SK-MEL-5 (cell line): ENCODE measurements around the gene HDAC4. TPM values are rescaled to one million over a fixed set of nuclear protein-coding genes. Genes with fewer than 3 reads are reported as not detected.

Experiments
- DNase-seq: peaks from one replicate; pipeline ENCODE4 v3.0.0-alpha.2; 2016; ENCODE audit warnings: low read depth, low spot score
- in situ Hi-C: cut with HindIII; loops from 2 replicates; pipeline ENCODE4 v1.10.0; 2016; ENCODE audit warnings: low sequenced_read_pairs, high pct_unique_total_duplicates, low pct_unique_long_range_greater_than_20kb
- total RNA-seq: library from RNA; depleted of rRNA; stranded (reverse); fragments of >200 nt; shearing (Covaris generic); gene quantifications from 2 replicates; pipeline ENCODE4 v1.2.3, GENCODE V29; 2014

Gene HDAC4
- total RNA-seq, 1 experiment from 2014 or later = 14.1 TPM

DNA sequence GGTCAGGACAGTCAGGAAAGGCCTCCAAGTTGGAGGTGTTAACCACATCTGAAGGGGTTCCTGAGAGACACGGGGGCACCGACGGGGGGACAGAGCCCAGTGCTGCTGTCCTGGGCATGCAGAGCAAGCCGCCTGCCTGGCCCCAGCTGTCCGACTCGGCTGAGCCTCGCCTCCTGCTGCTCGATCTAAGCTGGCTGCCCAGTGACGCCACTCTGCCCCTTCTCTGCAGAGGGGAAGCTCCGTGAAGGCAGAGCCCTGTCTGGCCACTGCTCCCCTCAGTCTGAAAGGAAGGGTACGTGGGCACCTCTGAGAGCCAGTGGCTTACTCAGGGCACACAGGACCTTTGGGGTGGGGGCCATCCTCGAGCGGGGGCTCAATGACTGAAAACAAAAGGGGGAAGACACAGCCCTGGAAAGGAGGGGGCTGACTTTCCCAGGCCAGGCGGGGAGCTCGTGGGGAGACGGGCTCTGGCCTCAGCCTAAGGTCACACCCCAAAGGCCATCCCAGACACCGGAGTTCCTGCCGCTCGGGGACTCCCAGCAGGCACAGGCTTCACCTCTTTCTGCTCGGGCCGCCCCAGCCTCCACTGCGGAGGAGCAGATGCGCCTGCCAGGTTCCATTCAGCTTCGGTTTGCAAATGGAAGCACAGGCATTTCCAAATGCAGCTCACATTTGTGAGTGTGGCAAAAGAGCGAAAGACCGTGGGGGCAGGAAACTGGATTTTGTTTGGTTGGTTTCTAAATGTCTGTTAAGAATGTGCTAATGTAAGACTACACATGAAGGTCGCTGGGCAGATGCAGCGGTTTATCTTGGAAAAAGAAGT, 136.9 kb downstream of the HDAC4 start:
- DNase-seq = no peak
- in situ Hi-C loops = no loop called here

DNA sequence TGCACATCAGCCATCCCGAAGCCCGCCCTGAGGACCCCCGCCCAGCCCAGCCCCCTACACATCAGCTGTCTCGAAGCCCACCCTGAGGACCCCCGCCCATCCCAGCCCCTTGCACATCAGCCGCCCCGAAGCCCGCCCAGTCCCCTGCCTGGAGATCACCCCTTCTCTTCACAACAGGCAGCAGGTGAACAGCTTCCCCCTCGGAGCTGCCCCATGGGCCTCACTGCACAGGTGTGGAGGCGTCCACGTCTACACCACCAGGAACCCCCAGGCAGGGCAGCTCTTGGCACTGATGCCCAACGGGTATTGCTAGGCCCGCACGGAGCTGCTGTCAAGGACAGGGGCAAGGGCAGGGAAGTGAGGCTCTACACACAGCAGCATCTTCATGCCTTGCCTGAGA, 137.6 kb downstream of the HDAC4 start:
- in situ Hi-C loops = no loop called here
- no peak for DNase-seq

DNA sequence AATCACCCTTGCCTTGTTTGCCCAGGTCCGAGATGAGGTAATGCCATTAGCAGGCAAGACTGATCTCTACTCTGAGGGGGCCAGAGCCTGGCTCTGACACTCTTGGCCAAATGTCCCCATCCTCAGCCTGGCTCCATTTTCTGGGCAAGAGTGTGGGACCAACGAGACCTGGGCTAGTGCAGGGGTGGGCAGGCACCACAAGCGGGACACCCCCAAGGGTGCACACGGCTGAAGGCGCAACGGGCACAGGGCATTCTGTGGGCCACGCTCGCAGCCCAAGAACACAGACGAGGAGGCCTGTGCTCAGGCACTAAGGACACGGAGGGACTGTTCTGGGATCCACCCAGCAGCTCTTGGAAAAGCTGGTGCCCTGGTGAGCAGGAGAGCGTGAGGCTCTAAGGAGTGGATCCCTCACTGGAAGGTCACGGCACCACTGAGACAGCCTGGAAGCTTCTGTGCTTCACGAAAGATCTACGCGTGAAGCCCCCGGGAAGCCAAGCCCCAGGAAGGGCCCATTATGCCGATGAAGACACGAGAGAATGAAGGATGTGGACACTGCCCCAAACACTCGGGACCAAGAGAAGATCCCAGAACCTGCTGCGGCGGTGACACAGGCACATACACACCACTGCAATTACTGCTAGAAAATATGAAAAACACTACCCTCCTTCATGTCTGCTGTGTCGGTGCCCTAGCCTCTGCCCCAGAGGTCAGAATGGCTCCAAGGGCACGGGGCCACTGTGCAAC, 138.2 kb downstream of the HDAC4 start:
- in situ Hi-C loops = no loop called here
- DNase-seq = no peak

DNA sequence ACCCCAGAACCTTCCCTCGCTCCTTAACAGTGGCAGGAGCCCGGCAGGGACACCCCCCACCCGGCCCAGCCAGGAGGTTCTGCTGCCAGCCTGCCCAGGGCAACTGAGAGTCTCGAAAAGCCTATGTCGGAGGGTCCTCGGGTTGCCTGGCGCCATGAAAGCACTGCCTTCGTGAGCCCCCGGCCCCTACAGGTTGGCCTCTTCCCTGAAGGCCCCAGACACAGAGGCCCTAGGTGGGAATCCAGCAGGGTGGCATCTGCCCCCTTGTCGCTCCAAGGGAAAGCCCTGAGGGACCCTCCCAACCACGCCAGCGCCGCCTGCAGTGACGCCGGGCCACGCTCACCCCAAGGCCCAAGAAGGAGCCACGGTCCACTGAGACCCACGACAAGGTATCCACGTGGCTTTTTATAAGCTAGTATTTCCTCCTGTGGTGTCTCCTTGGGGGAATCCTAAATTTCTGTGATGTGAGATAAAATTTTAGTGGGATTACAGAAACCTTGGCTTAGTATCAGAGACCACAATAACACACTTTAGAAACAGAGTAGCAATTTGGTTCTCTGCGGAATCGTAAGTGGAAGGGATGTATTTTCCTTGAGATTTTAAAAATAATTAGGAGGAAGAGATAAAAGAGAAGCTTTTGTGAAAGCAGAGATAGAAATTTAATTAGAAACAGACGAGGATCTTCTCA, 138.9 kb downstream of the HDAC4 start:
- in situ Hi-C loops = no loop called here
- DNase-seq = no peak

DNA sequence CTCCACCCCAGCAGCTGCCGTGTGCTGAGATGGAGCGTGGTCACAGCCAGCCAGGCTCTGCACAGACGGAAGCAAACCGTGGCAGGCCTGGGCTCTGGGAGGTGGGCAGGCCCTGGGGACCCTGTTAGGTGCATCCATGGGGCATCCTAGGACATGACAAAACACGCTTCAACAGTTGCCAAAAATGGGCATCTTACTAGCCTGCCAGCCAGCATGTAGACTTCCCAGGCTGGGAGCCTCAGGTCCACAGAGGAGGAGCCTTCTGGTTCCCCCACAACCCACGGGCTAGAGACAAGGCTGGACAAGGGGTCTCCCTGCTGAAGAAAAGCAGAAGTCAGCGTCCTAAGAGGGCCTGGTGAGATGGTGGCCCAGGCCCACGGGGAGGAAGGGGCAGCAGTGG, 139.5 kb downstream of the HDAC4 start:
- DNase-seq = no peak
- in situ Hi-C loops = no loop called here

DNA sequence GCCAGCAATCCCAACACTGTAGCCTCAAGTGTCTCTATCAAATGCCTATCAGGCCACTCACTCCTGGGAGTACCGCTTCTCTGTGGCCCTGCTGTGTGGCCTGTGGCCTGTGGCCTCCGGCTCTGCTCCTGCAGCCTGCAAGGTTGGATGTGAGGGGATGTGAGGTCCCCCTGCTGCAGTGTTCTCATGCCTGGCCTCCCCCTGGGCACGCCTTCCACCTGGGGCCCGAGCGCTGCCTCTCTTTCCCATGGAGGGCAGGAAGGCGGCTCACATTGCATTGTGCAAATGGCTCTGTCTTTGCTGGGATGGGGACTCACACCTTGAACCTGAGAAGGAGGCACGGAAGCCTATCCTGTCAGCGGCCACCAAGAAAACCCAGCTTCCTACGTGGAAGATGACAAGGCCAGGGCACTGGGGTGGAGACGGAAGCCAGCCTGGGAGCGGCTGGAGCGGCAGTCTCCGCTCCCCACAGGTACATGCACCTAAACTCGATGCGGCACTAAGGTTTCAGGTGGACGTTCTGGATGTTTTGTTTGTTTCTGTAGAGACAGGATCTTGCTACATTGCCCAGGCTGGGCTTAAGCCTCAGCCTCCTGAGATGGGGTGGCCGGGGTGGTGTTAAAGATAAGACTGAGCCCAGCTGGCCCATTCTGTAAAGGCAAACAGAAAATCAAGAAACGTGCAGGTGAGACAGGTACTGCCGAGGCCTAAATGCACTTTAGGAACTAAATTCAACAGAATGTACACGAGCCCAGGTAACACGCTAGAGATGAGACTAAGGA, 140.1 kb downstream of the HDAC4 start:
- no peak for DNase-seq
- in situ Hi-C loops = no loop called here

DNA sequence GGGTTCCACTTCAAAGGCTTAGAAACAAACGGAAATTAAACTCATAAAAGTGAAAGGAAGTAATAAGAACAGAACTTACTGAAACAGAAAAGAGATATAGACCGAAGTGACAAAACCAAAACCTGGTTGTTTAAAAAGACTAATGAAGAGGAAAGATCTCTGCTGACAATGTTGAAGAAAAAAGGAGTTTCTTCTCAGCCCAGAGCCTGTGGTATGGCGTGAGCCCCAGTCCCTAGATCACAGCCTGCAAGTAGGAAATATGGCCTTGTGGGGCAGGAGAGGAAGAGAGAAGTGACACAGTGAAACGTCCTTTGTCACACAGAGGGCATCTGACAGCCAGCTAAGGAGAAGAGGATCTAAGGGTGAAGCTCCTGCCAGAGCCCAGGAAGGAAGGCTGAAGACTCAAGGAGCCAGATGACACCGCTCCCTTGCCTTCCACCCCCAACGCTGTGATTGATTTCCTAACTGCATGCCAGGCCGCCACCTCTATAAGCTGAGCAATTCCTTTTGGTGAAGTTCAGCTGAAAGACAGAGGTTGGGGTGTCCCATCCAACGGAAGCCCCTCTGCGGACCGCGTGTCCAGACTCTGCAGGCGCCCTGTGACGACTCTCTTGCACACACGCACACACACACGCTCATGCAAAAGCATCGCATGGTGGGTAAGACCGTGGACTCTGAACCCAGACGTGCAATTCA, 141.1 kb downstream of the HDAC4 start:
- in situ Hi-C loops = no loop called here
- DNase-seq = no peak

DNA sequence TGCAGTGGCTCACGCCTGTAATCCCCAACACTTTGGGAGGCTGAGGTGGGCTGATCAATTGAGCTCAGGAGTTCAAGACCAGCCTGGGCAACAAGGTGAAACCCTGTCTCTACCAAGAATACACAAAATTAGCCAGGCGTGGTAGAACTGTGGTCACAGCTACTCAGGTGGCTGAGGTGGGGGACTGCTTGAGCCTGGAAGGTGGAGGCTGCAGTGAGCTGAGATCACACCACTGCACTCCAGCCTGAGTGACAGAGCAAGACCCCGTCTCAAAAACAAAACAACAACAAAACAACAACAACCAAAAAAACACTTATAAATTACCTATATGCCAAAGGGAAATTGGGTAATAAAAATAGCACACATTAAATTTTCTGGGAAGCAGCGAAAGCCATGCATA, 141.6 kb downstream of the HDAC4 start:
- DNase-seq = no peak
- in situ Hi-C loops = no loop called here

DNA sequence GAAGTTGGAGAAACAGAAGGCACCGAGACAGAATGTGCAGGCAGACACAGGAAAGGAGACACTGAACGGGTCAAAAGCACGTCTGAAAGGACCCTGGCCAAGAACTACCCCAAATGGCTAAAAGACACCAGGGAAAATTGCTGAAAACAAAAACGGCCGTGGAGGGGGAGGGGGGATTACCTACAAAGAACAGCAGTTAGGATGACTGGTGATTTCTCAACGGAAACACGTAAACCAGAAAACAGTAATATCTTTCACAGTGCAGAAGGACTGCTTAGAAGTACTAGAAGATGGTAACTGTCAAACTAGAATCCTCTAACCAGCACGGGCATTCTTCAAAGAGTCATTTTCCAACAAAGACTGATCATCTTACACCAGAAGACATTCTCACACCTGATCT, 142.6 kb downstream of the HDAC4 start:
- in situ Hi-C loops = no loop called here
- DNase-seq = no peak

DNA sequence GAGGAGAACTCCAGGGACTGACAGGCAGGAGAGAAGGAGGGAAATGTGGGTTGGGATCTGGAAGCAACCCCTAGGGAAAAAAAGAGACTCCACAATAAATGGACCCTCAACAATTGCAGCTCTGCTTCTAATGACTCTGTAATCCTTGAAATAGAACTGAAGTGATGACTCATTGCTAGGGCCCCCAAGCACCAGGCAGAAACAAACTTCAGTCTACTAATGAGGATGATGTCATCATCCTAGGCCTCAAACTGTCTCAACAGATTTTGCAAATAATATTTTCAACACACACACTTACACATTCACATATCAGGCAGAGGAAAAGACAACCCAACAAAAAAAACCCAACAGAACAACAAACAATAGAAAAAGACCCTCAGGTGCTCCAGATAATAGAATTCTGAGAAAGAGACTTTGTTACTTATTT, 143.3 kb downstream of the HDAC4 start:
- in situ Hi-C loops = no loop called here
- DNase-seq = peak; percentile 32

DNA sequence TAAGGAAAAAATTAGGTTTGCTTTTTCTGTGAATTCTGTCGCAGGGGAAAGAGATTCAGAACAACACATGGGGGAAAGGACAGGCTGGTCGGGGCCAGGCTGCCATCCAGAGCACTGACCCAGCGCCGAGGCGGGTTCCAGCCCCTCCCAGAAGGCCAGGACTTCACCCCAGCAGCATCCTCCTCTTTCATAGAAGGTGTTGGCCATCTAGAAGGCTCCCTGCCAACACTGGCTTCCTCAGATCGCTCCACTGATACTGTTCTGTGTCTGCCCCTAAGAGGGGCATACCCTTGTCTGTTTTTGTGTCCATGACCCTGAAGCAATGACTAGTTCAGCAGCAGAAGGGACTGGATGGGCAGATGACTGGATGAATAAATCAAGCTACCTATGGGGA, 144.5 kb downstream of the HDAC4 start:
- DNase-seq = no peak
- in situ Hi-C loops = no loop called here

DNA sequence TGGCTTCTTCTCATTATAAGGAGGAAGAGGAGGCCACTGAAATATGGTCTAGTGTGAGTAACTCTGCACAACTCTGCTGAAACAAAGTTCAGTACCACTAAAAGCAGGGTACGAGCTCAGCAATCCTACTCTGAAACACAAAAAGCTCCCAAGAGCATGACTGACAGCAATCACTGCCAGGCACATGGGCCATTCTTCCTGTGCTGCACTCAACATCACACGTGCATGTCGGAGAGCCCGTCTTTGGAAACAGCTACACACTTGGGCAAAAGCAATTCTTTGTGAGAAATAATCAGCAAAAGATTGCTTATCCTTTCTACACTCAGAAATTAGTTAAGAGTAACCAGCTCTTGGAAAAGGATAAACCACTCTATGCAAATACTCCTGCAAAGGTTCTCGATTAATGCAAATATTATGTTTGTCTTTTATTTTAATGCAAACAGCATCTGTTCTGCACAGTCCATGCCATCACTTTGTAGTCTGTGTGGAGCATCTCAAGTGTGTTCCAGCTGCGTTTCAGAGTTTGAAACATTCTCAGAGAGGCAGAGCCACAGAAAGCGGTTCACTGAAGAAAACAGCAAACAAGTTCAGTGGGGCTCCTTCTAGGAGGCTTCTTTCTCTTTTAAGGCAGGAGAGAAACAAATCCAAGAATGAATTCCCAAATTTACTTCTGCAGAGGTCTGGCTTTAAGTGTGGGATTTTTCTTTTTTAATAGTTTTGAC, 145.0 kb downstream of the HDAC4 start:
- no peak for DNase-seq
- in situ Hi-C loops = no loop called here

DNA sequence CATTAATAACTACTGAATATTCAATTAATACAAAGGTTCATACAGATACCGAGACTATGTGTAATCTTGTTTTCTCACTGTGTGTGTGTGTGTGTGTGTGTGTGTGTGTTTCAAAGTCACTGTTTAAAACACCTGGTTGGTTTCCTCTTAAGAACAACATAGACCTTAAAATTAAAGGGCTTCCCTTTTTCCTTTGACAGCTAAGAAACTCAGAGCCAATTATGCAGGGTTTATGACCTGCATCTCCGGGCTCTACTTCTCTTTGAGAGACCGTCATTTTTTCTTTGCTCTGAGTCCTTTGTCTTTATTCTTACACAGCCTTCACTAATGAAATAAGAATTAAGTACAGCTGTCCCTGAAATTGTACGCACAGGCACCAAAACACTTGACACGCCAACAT, 145.6 kb downstream of the HDAC4 start:
- in situ Hi-C loops = no loop called here
- no peak for DNase-seq

DNA sequence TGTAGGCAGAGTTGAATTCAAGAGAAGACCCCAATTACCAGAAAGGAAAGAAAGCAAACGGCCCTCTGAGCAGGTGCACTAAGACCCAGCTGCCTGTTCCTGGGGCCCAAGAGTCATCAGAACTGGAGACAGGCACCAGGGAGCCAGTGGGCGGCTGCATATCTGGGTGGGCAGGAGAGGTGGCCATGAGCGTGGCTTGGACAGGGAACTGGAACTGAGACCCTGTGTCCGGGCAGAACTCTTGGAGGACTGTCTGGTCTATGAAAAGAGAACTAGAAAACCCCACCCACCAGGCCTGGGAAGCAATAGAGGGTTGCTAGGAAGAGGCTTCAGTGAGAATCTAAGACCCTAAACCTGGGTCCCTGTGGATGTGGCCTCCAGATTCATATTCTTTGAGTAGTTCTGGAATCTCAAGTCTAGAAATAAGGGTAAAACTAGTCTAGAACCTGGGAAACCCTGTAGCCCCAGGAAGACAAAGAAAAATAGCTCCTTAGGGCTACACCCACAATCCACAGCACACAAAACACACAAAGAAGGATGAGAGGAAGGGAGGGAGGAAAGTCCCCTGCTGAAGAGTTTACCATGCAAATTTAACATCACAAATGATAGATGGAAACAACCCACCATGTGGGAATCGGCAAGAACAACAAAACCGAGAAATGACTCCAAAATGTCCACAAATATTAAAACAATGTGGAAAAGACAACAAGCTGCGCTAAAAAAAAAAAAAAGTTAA, 147.0 kb downstream of the HDAC4 start:
- in situ Hi-C loops = no loop called here
- no peak for DNase-seq

DNA sequence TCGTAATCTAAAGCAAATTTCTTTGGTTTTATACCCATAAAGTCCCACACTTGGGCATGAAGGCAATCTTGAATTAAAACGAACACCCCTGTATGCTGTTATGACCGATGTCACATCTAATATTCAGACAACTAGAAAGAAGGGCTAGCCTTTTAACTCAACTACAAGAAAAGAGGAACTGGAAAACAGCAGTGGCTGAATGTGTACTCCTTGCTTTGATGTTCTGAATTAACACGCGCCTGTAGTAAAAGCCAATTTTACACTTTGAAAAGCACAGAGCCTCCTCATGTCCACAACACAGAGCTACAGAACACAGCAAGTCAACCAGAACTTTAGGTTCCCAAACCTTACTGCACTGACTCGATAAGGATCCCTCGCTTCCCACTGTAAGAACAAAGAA, 147.6 kb downstream of the HDAC4 start:
- in situ Hi-C loops = no loop called here

DNA sequence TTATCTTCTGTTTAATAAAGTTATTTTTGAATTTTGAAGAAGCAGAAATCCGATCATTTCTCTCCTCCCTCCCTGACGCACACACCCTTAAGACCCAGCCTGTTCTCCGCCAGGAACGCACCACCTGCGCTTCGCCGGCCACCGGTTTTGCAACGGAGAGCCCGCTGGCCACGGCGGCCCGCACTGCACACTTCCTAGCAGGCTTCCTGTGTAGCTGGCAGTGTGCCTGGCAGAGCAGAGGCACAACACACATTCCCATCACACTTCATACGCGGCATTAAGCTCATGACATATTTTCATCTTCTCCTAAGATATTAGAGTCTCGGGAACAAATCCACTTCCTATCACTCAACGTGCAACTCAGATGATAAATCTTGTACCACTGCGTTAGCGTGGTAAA, 148.0 kb downstream of the HDAC4 start:
- DNase-seq = no peak
- in situ Hi-C loops = no loop called here

More for the DNA sequence above, 147.6 kb downstream of the HDAC4 start:
- DNase-seq = no peak
